Vagina (tissue), 2 donors: Measurements from ENCODE around the gene DR1.
A peak's percentile ranks its signal among the peaks of the same experiment; 100 is the strongest.

ENCODE experiments used
- CTCF ChIP-seq, 3 experiments: fragments of 450-650 bp in 2 of 3; fragments of 200-600 bp in 1 of 3; sonication (generic) in 1 of 3; IDR thresholded peaks; one replicate each; pipeline ENCODE4 v1.5.1; 2017 to 2019; ENCODE audit warnings: antibody characterized with exemption in 3 of 3, mild to moderate bottlenecking in 2 of 3, moderate library complexity in 2 of 3
- POLR2A ChIP-seq, 2 donors: fragments of 450-650 bp; IDR thresholded peaks; one replicate each; pipeline ENCODE4 v1.6.1; 2017; ENCODE audit warnings: antibody characterized with exemption in 2 of 2, mild to moderate bottlenecking in 2 of 2, moderate library complexity in 2 of 2

- TF ChIP-seq CTCF (IDR thresholded peaks at IDR 0.05) (peak; percentile 59 to 88 (median 68)), POLR2A (IDR thresholded peaks at IDR 0.05) (no peak)
Measured at GRCh38 chr1:93304716-93305138, 41.0 kb upstream of the DR1 start.
